Tibial nerve (tissue), 4 donors: ENCODE measurements around the gene ZBTB5.

Source experiments
- CTCF ChIP-seq, 5 experiments: fragments of 200-600 bp in 3 of 5; fragments of 450-650 bp in 2 of 5; sonication (generic) in 3 of 5; IDR thresholded peaks; one replicate each; pipeline ENCODE4 v1.5.1; 2016 to 2019; ENCODE audit warnings: antibody characterized with exemption in 5 of 5, mild to moderate bottlenecking in 3 of 5, moderate library complexity in 2 of 5
- EP300 ChIP-seq, 2 donors: sonication (generic); formaldehyde crosslinking; IDR thresholded peaks; one replicate each; pipeline ENCODE4 v1.6.1; 2017; ENCODE audit warnings: antibody characterized with exemption in 2 of 2, mild to moderate bottlenecking in 1 of 2
- POLR2A ChIP-seq, 2 donors: fragments of 450-650 bp; IDR thresholded peaks; one replicate each; pipeline ENCODE4 v1.6.1; 2017; ENCODE audit warnings: antibody characterized with exemption in 2 of 2, mild to moderate bottlenecking in 2 of 2, moderate library complexity in 2 of 2

- TF ChIP-seq POLR2A (IDR thresholded peaks at IDR 0.05) (no peak), CTCF (IDR thresholded peaks at IDR 0.05) (no peak), EP300 (IDR thresholded peaks at IDR 0.05) (no peak)
Observed at GRCh38 chr9:37417857-37418618, 47.2 kb downstream of the ZBTB5 start.
